Measurements from ENCODE around the gene LEFTY2. TPM values are rescaled to one million over a fixed set of nuclear protein-coding genes. Genes with fewer than 3 reads are reported as not detected.

The LEFTY2 gene
- polyA plus RNA-seq, 3 donors, result not detected

DNA sequence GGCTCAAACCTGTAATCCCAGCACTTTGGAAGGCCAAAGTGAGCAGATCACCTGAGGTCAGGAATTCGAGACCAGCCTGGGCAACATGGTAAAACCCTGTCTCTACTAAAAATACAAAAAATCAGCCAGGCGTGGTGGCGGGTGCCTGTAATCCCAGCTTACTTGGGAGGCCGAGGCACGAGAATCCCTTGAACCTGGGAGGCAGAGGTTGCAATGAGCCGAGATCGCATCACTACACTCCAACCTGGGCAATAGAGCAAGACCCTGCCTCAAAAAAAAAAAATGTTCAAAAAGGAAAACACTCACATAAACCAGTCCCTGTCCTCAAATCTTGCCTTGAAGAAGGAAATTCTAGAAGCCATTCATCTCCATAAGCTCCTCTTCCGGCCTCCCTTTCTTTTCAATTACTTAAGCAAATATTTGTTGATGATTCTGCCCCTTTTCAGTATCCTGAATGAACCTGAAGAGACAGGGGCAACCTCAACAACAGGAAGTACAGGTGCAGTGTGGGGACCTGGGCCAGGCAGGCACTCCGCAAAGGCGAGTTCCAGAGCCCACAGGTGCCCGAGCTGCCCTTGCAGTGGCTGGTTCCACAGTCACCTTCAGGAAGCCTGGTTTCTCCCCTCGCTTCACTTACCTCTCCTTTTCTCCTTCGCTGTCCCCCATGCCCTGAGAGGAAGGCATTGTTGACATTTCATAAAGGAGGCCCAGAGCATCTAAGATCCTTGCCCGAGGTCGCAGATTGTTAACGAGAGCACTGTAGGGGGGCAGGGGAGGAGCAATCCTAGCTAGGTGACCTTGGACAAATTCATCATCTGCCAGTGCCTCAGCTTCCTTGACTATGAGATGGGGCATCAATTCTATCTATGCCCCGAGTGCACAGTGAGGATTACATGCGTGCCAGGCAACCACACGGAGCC, 43.2 kb downstream of the LEFTY2 start:
- no peak for DNase-seq
- H3K9me3 ChIP-seq (replicated peaks in 1 of 2; ENCODE audit: control insufficient read depth in 1 of 2, insufficient read depth in 1 of 2, low read length in 2 of 2), result no peaks in the 10 kb centered on the region
- H3K79me2 ChIP-seq (ENCODE audit: insufficient read depth, low read length), result no peaks in the 10 kb centered on the region
- no peak overlapping the region for H3K27ac ChIP-seq (ENCODE audit: low read depth in 1 of 2, low read length in 2 of 2)
- no peak overlapping the region for H3K4me2 ChIP-seq (replicated peaks; ENCODE audit: extremely low read depth, low read length, poor library complexity, severe bottlenecking)
- Mint-ChIP-seq H3K36me3 (no peaks in the 10 kb centered on the region), H3K27ac (peak overlapping the region in 1 of 7 donors; percentile 34), H3K4me1 (peaks cover 7% of the 10 kb centered on the region), H3K27me3 (ENCODE audit: low read depth in 3 of 3) (peaks cover 0 to 4% (median 3%) of the 10 kb centered on the region in 3 donors), H3K9me3 (no peaks in the 10 kb centered on the region), H3K4me3 (no peak overlapping the region)
- H4K20me1 ChIP-seq (ENCODE audit: insufficient read depth, low read length), result no peaks in the 10 kb centered on the region
- H2AFZ ChIP-seq (ENCODE audit: insufficient read depth, low read depth, low read length, poor library complexity, severe bottlenecking), result no peak overlapping the region
- no peak overlapping the region for H3K9ac ChIP-seq (ENCODE audit: insufficient read depth, low read length, poor library complexity, severe bottlenecking)
- intact Hi-C loops (cut with micrococcal nuclease), result no loop called here
- TF ChIP-seq, protein P1, sequence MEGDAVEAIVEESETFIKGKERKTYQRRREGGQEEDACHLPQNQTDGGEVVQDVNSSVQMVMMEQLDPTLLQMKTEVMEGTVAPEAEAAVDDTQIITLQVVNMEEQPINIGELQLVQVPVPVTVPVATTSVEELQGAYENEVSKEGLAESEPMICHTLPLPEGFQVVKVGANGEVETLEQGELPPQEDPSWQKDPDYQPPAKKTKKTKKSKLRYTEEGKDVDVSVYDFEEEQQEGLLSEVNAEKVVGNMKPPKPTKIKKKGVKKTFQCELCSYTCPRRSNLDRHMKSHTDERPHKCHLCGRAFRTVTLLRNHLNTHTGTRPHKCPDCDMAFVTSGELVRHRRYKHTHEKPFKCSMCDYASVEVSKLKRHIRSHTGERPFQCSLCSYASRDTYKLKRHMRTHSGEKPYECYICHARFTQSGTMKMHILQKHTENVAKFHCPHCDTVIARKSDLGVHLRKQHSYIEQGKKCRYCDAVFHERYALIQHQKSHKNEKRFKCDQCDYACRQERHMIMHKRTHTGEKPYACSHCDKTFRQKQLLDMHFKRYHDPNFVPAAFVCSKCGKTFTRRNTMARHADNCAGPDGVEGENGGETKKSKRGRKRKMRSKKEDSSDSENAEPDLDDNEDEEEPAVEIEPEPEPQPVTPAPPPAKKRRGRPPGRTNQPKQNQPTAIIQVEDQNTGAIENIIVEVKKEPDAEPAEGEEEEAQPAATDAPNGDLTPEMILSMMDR (IDR thresholded peaks at IDR 0.05), result no peak
- H3K36me3 ChIP-seq (replicated peaks in 1 of 2; ENCODE audit: control insufficient read depth in 1 of 2, insufficient read depth in 2 of 2, low read length in 2 of 2), result no peaks in the 10 kb centered on the region
- no peaks in the 10 kb centered on the region for H3K4me1 ChIP-seq (ENCODE audit: control insufficient read depth in 1 of 2, insufficient read depth in 2 of 2, low read length in 2 of 2)
- no peaks in the 10 kb centered on the region for H3K27me3 ChIP-seq (ENCODE audit: control insufficient read depth in 2 of 2, insufficient read depth in 2 of 2, low read length in 2 of 2)
- 97% methylated on average over 15 of the region's 19 CpGs for WGBS (ENCODE audit: insufficient coverage)
- no peak overlapping the region for H3K4me3 ChIP-seq (replicated peaks in 1 of 3; ENCODE audit: low read depth in 2 of 3, low read length in 3 of 3)

DNA sequence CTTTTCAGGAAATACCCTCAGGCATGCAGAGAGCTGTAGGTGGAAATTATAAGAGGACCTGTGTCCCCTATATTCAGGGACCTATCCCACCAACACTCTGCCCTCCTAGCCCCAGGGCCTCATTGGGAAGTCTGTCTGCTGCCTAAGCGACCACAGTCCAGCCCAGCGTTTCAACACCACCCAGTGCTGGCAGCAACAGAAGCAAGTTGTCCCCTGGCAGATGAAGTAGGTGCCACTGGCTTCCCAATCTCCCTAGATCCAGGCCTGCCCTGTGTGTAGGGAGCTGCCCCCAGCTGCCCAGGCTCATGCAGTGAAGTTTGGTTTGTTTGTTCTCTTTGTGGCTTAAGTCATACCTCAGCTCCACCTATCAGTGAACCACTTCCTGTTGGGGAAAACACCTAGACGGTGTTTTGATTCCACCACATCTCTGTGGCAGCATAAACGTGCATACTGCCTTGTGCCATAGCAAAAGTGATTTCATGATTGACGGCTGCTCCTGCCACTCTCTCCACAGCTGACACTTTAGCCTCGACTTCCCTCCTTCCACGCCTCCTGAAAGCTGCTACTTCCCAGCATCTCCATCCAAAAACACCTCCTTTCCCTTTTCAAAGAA, 44.0 kb downstream of the LEFTY2 start:
- no peaks in the 10 kb centered on the region for H3K4me1 ChIP-seq (ENCODE audit: control insufficient read depth in 1 of 2, insufficient read depth in 2 of 2, low read length in 2 of 2)
- H2AFZ ChIP-seq (ENCODE audit: insufficient read depth, low read depth, low read length, poor library complexity, severe bottlenecking), result peak overlapping the region; percentile 16
- 20% methylated on average over 5 of the region's 7 CpGs for WGBS (ENCODE audit: insufficient coverage)
- H3K4me3 ChIP-seq (replicated peaks in 1 of 3; ENCODE audit: low read depth in 2 of 3, low read length in 3 of 3), result no peak overlapping the region
- intact Hi-C loops (cut with micrococcal nuclease), result no loop called here
- Mint-ChIP-seq H3K27me3 (ENCODE audit: low read depth in 3 of 3) (peaks cover 0 to 4% (median 3%) of the 10 kb centered on the region in 3 donors), H3K27ac (peak overlapping the region in 1 of 7 donors; percentile 34), H3K4me1 (peaks cover 7% of the 10 kb centered on the region), H3K36me3 (no peaks in the 10 kb centered on the region), H3K4me3 (no peak overlapping the region), H3K9me3 (no peaks in the 10 kb centered on the region)
- H3K27me3 ChIP-seq (ENCODE audit: control insufficient read depth in 2 of 2, insufficient read depth in 2 of 2, low read length in 2 of 2), result no peaks in the 10 kb centered on the region
- H3K79me2 ChIP-seq (ENCODE audit: insufficient read depth, low read length), result no peaks in the 10 kb centered on the region
- no peak overlapping the region for H3K27ac ChIP-seq (ENCODE audit: low read depth in 1 of 2, low read length in 2 of 2)
- no peaks in the 10 kb centered on the region for H4K20me1 ChIP-seq (ENCODE audit: insufficient read depth, low read length)
- no peaks in the 10 kb centered on the region for H3K36me3 ChIP-seq (replicated peaks in 1 of 2; ENCODE audit: control insufficient read depth in 1 of 2, insufficient read depth in 2 of 2, low read length in 2 of 2)
- no peak overlapping the region for H3K9ac ChIP-seq (ENCODE audit: insufficient read depth, low read length, poor library complexity, severe bottlenecking)
- H3K9me3 ChIP-seq (replicated peaks in 1 of 2; ENCODE audit: control insufficient read depth in 1 of 2, insufficient read depth in 1 of 2, low read length in 2 of 2), result no peaks in the 10 kb centered on the region
- DNase-seq, result no peak
- no peak overlapping the region for H3K4me2 ChIP-seq (replicated peaks; ENCODE audit: extremely low read depth, low read length, poor library complexity, severe bottlenecking)
- TF ChIP-seq, protein P1 (IDR thresholded peaks at IDR 0.05), result no peak

Measured in CD14-positive monocyte (primary cell).